GM23248 (cell line): ENCODE results near the gene SLC25A39. TPM values are rescaled to one million over a fixed set of nuclear protein-coding genes. Genes with fewer than 3 reads are reported as not detected.
A peak's percentile ranks its signal among the peaks of the same experiment; 100 is the strongest.
"Not testable (repeated sequence)": the region's sequence is repeated elsewhere in the genome, so short reads cannot be mapped to it uniquely, and the experiment has no call there.

Experiments
- DNase-seq: peaks from one replicate; pipeline ENCODE4 v3.0.0-alpha.2; 2015
- H2AFZ ChIP-seq: fragments of 200-600 bp; sonication (generic); 2 replicates; pipeline ENCODE4 v1.6.1; 2016; ENCODE audit warnings: antibody characterized with exemption
- H3F3A ChIP-seq: fragments of 200-600 bp; sonication (generic); 2 replicates; pipeline ENCODE4 v1.6.1; 2016; ENCODE audit warnings: mild to moderate bottlenecking, antibody characterized with exemption, mixed run types; ENCODE audit not compliant: insufficient read depth
- H3K27ac ChIP-seq: fragments of 200-600 bp; sonication (generic); 2 replicates; pipeline ENCODE4 v1.5.1; 2016; ENCODE audit warnings: mild to moderate bottlenecking
- H3K27me3 ChIP-seq: fragments of 200-600 bp; sonication (generic); replicated peaks from 2 replicates; pipeline ENCODE4 v1.6.1; 2016; ENCODE audit warnings: mild to moderate bottlenecking; ENCODE audit not compliant: insufficient read depth
- H3K36me3 ChIP-seq: fragments of 200-600 bp; sonication (generic); 2 replicates; pipeline ENCODE4 v1.6.1; 2016; ENCODE audit warnings: low read depth, mild to moderate bottlenecking
- H3K4me1 ChIP-seq: fragments of 200-600 bp; sonication (generic); 2 replicates; pipeline ENCODE4 v1.6.1; 2016; ENCODE audit warnings: mild to moderate bottlenecking; ENCODE audit not compliant: insufficient read depth
- H3K4me2 ChIP-seq: fragments of 200-600 bp; sonication (generic); one replicate; pipeline ENCODE4 v1.6.1; 2016; ENCODE audit warnings: mild to moderate bottlenecking; ENCODE audit not compliant: unreplicated experiment
- H3K4me3 ChIP-seq: fragments of 200-600 bp; sonication (generic); 2 replicates; pipeline ENCODE4 v1.5.1; 2016; ENCODE audit warnings: mild to moderate bottlenecking
- H3K79me2 ChIP-seq: fragments of 200-600 bp; sonication (generic); 2 replicates; pipeline ENCODE4 v1.6.1; 2016; ENCODE audit warnings: mild to moderate bottlenecking; ENCODE audit not compliant: insufficient read depth
- H3K9ac ChIP-seq: fragments of 200-600 bp; sonication (generic); 2 replicates; pipeline ENCODE4 v1.6.1; 2016; ENCODE audit warnings: mild to moderate bottlenecking
- H3K9me2 ChIP-seq: fragments of 200-600 bp; sonication (generic); 2 replicates; pipeline ENCODE4 v1.6.1; 2016; ENCODE audit warnings: mixed run types, mild to moderate bottlenecking, moderate library complexity; ENCODE audit not compliant: insufficient read depth
- H3K9me3 ChIP-seq: fragments of 200-600 bp; sonication (generic); one replicate; pipeline ENCODE4 v1.6.1; 2017; ENCODE audit warnings: low read depth
- H4K20me1 ChIP-seq: fragments of 200-600 bp; sonication (generic); 2 replicates; pipeline ENCODE4 v1.6.0; 2016; ENCODE audit not compliant: insufficient read depth
- EZH2 ChIP-seq: fragments of 200-600 bp; sonication (generic); IDR thresholded peaks from 2 replicates; pipeline ENCODE4 v1.6.1; 2018; ENCODE audit warnings: antibody characterized with exemption, mild to moderate bottlenecking; ENCODE audit not compliant: insufficient read depth, poor library complexity, severe bottlenecking
- EZH2phosphoT487 ChIP-seq: fragments of 200-600 bp; sonication (generic); IDR thresholded peaks from 2 replicates; pipeline ENCODE4 v1.6.1; 2018; ENCODE audit warnings: antibody characterized with exemption, moderate library complexity, mild to moderate bottlenecking, low read depth; ENCODE audit not compliant: insufficient read depth
- WGBS, 2 experiments: methylation state at CpG; one replicate each; pipeline ENCODE4 v1.1.6; 2015 to 2017; ENCODE audit warnings: low lambda C conversion rate in 2 of 2, low coverage in 1 of 2; ENCODE audit errors: missing lambda C conversion rate in 2 of 2; 5-methylcytosine and 5-hydroxymethylcytosine counted together
- in situ Hi-C: fragments of 300-500 bp; cut with MboI; formaldehyde crosslinking; loops from 2 replicates; pipeline ENCODE4 v1.15.0; 2020
- polyA plus RNA-seq: library from polyadenylated mRNA; unstranded; fragments of >200 nt; fragmentation: Nextera tagmentation; extraction: Ambion mirVana; gene quantifications from 2 replicates; pipeline ENCODE4 v1.2.1, GENCODE V29; 2016
- total RNA-seq: library from RNA; depleted of rRNA; stranded (reverse); fragments of >200 nt; shearing (Covaris generic); gene quantifications from 2 replicates; pipeline ENCODE4 v1.2.3, GENCODE V29; 2014

The SLC25A39 gene
- total and polyA plus RNA-seq, 2 experiments from 2014 or later = 117 to 118 TPM

- Histone ChIP-seq H4K20me1 (no peaks in the 10 kb centered on the region), H3K36me3 (no peaks in the 10 kb centered on the region), H3K79me2 (no peaks in the 10 kb centered on the region), H3K9ac (no peak overlapping the region), H3K4me2 (no peak overlapping the region), H3K9me3 (no peaks in the 10 kb centered on the region), H3K4me1 (no peaks in the 10 kb centered on the region), H2AFZ (no peak overlapping the region), H3K27ac (no peak overlapping the region), H3K27me3 (peaks cover 25% of the 10 kb centered on the region), H3F3A (no peaks in the 10 kb centered on the region), H3K4me3 (no peak overlapping the region), H3K9me2 (no peaks in the 10 kb centered on the region)
- in situ Hi-C loops = no loop called here
- no peak for DNase-seq
- WGBS, 2 experiments = 46 to 47% methylated on average over 6 to 7 of the region's 7 CpGs
- no peak for TF ChIP-seq EZH2
- no peak for TF ChIP-seq EZH2phosphoT487
Measured at GRCh38 chr17:44367231-44367979, 42.8 kb upstream of the SLC25A39 start.

- DNase-seq, H3K36me3 ChIP-seq, H3K9me3 ChIP-seq, H3K4me3 ChIP-seq, H2AFZ ChIP-seq, H4K20me1 ChIP-seq, H3K4me1 ChIP-seq, H3K79me2 ChIP-seq, H3K4me2 ChIP-seq, H3F3A ChIP-seq, in situ Hi-C loops, H3K27ac ChIP-seq, H3K9me2 ChIP-seq, H3K9ac ChIP-seq: not testable (repeated sequence)
- H3K27me3 ChIP-seq = peaks cover 20% of the 10 kb centered on the region
- WGBS, 2 experiments = 82 to 86% methylated on average over 5 of the region's 5 CpGs
Measured at GRCh38 chr17:44365051-44365450, 40.4 kb upstream of the SLC25A39 start.

- DNase-seq = peak; percentile 82
- H3K9me3 ChIP-seq = no peaks in the 10 kb centered on the region
- 0 out of 2 replicates have a peak, but pooled peaks cover 5% of the 10 kb centered on the region for H3F3A ChIP-seq
- peak within 1 kb of the TSS; percentile 95 for H2AFZ ChIP-seq
- H3K36me3 ChIP-seq = no peaks in the 10 kb centered on the region
- H3K27me3 ChIP-seq = peaks cover 20% of the 10 kb centered on the region; the same call in 1 of the 2 replicates
- peaks cover 9% of the 10 kb centered on the region; the same call in 1 of the 2 replicates for H3K4me1 ChIP-seq
- peak within 1 kb of the TSS; percentile 80 for H3K4me3 ChIP-seq
- H3K27ac ChIP-seq = no peak within 1 kb of the TSS
- no peaks in the 10 kb centered on the region for H4K20me1 ChIP-seq
- H3K9ac ChIP-seq = peak within 1 kb of the TSS; percentile 77
- H3K9me2 ChIP-seq = no peaks in the 10 kb centered on the region
- 2% methylated on average over 37 to 56 of the region's 63 CpGs for WGBS, 2 experiments
- in situ Hi-C loops = no loop called here
- no peaks in the 10 kb centered on the region for H3K79me2 ChIP-seq
- TF ChIP-seq EZH2 (no peak), EZH2phosphoT487 (no peak)
- H3K4me2 ChIP-seq = peak within 1 kb of the TSS; percentile 92
Measured at GRCh38 chr17:44363613-44364159, 39.1 kb upstream of the SLC25A39 start, which contains the start of gene FAM171A2. TSS of gene FAM171A2 (minus strand) at chr17:44363853. CDS start at chr17:44363714, 139 bp downstream.

- in situ Hi-C loops = no loop called here
- H3K9ac ChIP-seq = peak overlapping the region; percentile 77
- no peaks in the 10 kb centered on the region for H3K79me2 ChIP-seq
- TF ChIP-seq EZH2phosphoT487 (no peak), EZH2 (no peak)
- peak overlapping the region; percentile 92 for H3K4me2 ChIP-seq
- H3F3A ChIP-seq = 0 out of 2 replicates have a peak, but pooled peaks cover 5% of the 10 kb centered on the region
- 3 to 4% methylated on average over 18 to 44 of the region's 45 CpGs for WGBS, 2 experiments
- peak; percentile 53 for DNase-seq
- H4K20me1 ChIP-seq = no peaks in the 10 kb centered on the region
- H3K4me3 ChIP-seq = peak overlapping the region; percentile 80
- H2AFZ ChIP-seq = peak overlapping the region; percentile 95
- no peaks in the 10 kb centered on the region for H3K9me3 ChIP-seq
- H3K4me1 ChIP-seq = peaks cover 9% of the 10 kb centered on the region; the same call in 1 of the 2 replicates
- H3K27me3 ChIP-seq = peaks cover 20% of the 10 kb centered on the region; the same call in 1 of the 2 replicates
- no peaks in the 10 kb centered on the region for H3K36me3 ChIP-seq
- no peak overlapping the region for H3K27ac ChIP-seq
- no peaks in the 10 kb centered on the region for H3K9me2 ChIP-seq
Measured at GRCh38 chr17:44362949-44363612, 38.5 kb upstream of the SLC25A39 start.
